ENCODE measurements around the gene RPH3AL. TPM values are rescaled to one million over a fixed set of nuclear protein-coding genes. Genes with fewer than 3 reads are reported as not detected.

Gene RPH3AL, protein sequence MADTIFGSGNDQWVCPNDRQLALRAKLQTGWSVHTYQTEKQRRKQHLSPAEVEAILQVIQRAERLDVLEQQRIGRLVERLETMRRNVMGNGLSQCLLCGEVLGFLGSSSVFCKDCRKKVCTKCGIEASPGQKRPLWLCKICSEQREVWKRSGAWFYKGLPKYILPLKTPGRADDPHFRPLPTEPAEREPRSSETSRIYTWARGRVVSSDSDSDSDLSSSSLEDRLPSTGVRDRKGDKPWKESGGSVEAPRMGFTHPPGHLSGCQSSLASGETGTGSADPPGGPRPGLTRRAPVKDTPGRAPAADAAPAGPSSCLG
- total RNA-seq (ENCODE audit: low replicate concordance): 2.0 and 2.4 TPM in 2 replicates

DNA sequence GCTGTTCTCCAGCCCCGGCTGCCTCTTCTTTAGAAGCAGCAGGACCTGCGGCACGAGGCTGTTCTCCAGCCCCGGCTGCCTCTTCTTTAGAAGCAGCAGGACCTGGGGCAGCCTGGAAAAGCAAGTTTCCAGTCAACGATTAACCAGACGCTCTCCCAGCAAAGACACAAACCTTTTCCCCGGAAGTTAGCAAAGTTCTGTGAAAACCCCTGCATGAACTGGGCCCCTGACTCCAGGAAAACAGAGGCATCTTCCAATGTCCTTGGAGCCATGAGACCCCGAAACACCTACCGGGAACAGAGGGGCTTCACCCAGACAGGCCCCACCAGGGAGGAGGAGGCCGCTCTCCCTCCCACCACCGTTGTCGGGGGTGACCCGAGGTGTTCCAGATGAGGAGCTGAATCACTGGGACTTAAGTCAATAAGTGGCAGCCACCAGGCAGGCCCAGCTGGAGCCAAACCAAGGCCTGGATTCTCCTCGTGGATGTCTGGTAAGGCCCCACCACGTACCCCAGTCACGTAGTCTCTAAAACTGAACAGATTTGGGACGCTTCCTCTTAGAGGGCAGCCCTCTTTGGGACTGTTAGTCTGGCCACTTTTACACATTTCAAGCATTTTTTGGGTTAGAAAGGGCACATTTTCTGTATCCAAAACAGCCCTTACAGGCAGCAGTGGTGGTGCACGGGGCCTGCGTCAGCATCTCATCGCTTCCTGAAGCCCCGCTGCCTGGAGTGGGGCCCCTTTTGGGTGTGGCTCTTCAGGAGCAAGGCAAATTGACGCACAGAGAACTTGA is at the start of gene RPH3AL:
Gene RPH3AL, minus strand, starts transcription at position 387 of the 792 bp plus-strand sequence. CDS start 25,264 bp downstream, outside the sequence.
- H3K4me3 ChIP-seq (ENCODE audit: low read depth, low read length): no peak within 1 kb of the TSS
- TF ChIP-seq, protein P1, sequence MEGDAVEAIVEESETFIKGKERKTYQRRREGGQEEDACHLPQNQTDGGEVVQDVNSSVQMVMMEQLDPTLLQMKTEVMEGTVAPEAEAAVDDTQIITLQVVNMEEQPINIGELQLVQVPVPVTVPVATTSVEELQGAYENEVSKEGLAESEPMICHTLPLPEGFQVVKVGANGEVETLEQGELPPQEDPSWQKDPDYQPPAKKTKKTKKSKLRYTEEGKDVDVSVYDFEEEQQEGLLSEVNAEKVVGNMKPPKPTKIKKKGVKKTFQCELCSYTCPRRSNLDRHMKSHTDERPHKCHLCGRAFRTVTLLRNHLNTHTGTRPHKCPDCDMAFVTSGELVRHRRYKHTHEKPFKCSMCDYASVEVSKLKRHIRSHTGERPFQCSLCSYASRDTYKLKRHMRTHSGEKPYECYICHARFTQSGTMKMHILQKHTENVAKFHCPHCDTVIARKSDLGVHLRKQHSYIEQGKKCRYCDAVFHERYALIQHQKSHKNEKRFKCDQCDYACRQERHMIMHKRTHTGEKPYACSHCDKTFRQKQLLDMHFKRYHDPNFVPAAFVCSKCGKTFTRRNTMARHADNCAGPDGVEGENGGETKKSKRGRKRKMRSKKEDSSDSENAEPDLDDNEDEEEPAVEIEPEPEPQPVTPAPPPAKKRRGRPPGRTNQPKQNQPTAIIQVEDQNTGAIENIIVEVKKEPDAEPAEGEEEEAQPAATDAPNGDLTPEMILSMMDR (IDR thresholded peaks at IDR 0.05; ENCODE audit: insufficient read depth, low read length): no peak

DNA sequence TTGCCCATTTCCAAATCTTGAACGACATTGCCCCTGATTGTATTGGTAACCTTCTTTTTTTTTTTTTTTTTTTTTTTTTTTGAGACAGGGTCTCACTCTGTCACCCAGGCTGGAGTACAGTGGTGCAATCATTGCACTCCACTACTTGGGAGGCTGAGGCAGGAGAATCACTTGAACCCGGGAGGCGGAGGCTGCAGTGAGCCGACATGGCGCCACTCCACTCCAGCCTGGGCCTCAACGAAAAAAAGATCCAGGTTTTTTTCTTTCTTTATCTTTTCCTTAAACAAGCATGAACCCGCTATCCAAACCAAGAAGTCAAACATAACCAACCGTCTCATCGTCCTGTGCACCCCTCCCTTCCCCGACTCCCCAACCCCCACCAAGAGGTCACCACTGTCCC is 47.6 kb upstream of the RPH3AL start:
- no peak for DNase-seq (ENCODE audit: low read depth)
- H3K4me3 ChIP-seq (ENCODE audit: low read depth, low read length): no peak overlapping the region
- TF ChIP-seq, protein P1 (IDR thresholded peaks at IDR 0.05; ENCODE audit: insufficient read depth, low read length): no peak

More for the DNA sequence above, at the start of gene RPH3AL:
- DNase-seq (ENCODE audit: low read depth): no peak

DNA sequence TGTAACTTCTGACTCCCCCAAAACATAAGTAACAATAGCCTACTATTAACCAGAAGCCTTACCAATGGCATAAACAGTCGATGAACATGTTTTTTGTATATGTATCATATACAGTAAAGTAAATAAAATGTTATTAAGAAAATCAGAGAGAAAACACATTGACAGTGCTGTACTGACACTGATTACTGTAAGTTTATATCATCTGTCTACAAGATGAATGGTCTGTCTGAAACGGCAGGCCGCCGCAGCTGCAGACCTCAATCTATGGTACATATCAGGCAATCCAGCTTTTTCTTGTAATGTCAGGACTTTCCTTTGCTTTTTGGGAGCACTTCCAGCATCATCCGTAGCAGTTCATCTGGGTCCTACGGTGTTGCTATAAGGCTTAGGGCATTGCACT is 44.2 kb upstream of the RPH3AL start:
- H3K4me3 ChIP-seq (ENCODE audit: low read depth, low read length): no peak overlapping the region
- DNase-seq (ENCODE audit: low read depth): no peak
- TF ChIP-seq, protein P1 (IDR thresholded peaks at IDR 0.05; ENCODE audit: insufficient read depth, low read length): no peak

DNA sequence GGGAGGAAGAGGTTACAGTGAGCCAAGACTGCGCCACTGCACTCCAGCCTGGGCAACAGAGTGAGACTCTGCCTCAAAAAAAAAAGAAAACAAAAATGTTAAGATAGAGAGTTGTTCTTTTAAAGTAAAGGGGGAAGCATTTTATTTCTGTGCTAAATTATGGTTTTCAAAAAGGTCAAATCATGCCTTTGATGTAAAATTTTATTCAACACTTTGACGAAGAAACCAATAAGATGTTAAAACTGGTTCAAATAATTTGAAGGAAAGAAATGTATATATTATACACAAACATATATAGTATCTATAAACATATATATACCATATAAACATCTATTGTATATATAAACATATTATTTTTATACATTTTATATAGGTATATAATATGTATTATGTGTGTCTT is 43.4 kb upstream of the RPH3AL start:
- no peak overlapping the region for H3K4me3 ChIP-seq (ENCODE audit: low read depth, low read length)
- DNase-seq (ENCODE audit: low read depth): no peak
- TF ChIP-seq, protein P1 (IDR thresholded peaks at IDR 0.05; ENCODE audit: insufficient read depth, low read length): no peak

DNA sequence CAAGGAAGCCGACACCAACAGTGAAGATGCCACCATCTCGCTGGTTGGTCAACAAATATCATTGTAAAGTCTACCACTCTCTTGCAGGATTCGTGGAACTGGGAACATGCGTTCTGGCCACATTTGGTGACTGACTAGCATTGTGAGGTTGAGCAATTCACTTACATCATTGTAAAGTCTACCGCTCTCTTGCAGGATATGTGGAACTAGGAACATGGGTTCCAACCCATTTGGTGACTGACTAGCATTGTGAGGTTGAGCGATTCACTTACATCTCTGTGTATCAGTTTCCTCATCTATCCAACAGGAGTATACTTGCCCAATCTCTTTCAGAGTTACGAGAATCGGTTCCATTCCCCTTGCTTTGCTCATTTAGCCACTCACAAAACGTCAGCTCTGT is 42.6 kb upstream of the RPH3AL start:
- DNase-seq (ENCODE audit: low read depth): no peak
- H3K4me3 ChIP-seq (ENCODE audit: low read depth, low read length): no peak overlapping the region
- TF ChIP-seq, protein P1 (IDR thresholded peaks at IDR 0.05; ENCODE audit: insufficient read depth, low read length): no peak

DNA sequence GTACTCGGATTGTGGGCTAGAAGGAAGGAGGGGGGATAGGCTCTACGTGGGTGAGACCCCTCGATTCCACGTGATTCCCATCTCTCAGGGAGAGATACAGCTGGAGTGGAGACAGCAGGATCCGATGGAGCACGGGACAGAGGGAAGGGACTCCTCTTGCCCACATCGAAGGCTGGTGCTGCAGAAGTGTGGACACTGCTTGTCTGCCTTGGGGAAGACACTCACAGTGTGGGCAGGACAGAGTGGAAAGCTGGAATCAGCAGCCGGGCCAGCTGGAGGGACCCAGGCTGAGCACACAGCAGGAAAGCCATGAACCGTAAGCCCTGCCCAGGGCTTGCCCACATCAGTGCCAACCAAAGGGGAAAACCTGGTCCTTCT is 42.1 kb upstream of the RPH3AL start:
- H3K4me3 ChIP-seq (ENCODE audit: low read depth, low read length): no peak overlapping the region
- DNase-seq (ENCODE audit: low read depth): no peak
- TF ChIP-seq, protein P1 (IDR thresholded peaks at IDR 0.05; ENCODE audit: insufficient read depth, low read length): no peak
